Left colon (tissue), 2 donors: ENCODE results near the gene PSMB2. TPM values are rescaled to one million over a fixed set of nuclear protein-coding genes. Genes with fewer than 3 reads are reported as not detected.
A peak's percentile ranks its signal among the peaks of the same experiment; 100 is the strongest.
"Not testable (repeated sequence)": the region's sequence is repeated elsewhere in the genome, so short reads cannot be mapped to it uniquely, and the experiment has no call there.

Experiments
- ATAC-seq: fragments of 200-7000 bp; cut with Tn5 transposase; one replicate; pipeline ENCODE4 v1.9.1; 2020; ENCODE audit warnings: mild to moderate bottlenecking, moderate library complexity
- DNase-seq, 2 donors: peaks; one replicate each; pipeline ENCODE4 v3.0.0-alpha.2; 2020
- intact Hi-C, 2 donors: fragments of 100-400 bp; cut with DNase I in 1 of 2; cut with micrococcal nuclease in 1 of 2; formaldehyde crosslinking; loops; one replicate each; pipeline versions ENCODE4 v1.11.2 to v1.14.0; 2022; cut with DNase I, micrococcal nuclease
- long read RNA-seq: library from polyadenylated mRNA; unstranded; transcript quantifications from one replicate; pipeline ENCODE4 v2.0.0, GENCODE V29; 2021
- total RNA-seq, 2 donors: library from RNA; stranded (reverse); fragmentation: NEBNext Ultra II Directional; extraction: Animal tissue kit (Norgen Biotek cat#: 25700); gene quantifications; one replicate each; pipeline ENCODE4 v1.2.1, GENCODE V29; 2021
- donor health status: DM: no; HTN: no; CAD: no.
- donor health status: DM: yes; HTN: yes; CAD: no.

The PSMB2 gene
- total RNA-seq: 10 to 100 TPM; 40.2 to 49.1 TPM
- long read RNA-seq, transcript PSMB2-201 (6 exons, 2,701 nt): major isoform, 50 of 58 reads
- long read RNA-seq, partial matches to known transcripts: 0 of 58 reads
- long read RNA-seq, other reads (novel, unspliced or antisense): 8 of 58 reads

DNA sequence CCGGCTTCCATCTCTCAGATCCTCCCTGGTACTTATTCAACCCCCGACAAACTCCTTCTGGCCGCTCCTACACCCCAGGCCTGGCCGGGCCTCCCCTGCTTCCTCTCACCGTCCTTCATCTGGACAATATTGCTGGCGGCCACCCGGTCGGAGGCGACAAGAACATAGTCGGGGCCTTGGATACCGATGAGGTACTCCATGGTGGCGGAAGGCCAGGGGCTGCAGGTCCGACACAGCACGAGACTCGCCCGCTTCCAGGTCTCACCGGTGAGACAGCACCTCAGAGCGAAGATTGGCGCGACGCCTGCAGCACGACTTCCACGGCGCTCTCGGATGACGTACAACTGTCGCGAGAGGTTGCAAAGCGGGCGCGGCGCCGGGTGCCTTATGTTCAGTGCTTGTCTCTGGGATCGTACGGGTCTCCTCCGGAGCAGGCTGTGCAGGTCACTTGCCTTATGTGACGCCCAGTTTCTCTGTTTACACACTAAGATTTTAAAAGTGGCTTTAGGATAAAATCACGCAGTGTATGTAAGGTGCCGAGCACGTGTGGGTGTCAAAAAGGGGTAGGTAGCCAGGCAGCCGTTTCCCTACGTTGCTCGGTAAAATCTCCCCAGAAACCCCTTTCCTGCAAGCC lies at the start of gene PSMB2:
Gene PSMB2 (minus strand): TSS at position 294 of the 634 bp plus-strand sequence. CDS start 94 bp downstream, at position 200.
- intact Hi-C loops: loop anchor here in 1 of 2 donors (10.0 kb wide), 1 partner anchor 73 kb away; the partner anchor contains the start of gene C1orf216
- DNase-seq (peak; percentile 96 to 99), ATAC-seq (peak; percentile 98)

DNA sequence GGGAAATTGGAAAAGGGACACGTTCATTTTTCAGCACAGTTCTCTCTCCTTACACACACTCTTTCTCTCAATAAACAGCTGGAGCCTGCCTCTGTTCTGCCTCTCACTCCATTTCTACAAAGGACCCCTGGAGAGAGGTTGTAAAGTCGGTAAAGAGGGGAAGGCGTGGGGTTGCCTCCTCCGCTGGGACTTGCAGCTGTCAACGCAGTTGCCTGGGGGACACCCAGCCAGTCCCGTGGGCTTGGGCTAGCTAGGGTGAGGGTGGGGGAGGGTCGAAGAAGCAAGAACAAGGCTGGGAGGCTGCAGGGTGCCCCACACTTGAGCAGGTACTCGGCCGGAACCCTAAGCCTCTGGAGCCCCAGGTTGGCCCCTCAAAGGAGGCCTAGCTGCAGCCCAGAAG lies 49.8 kb upstream of the PSMB2 start:
- ATAC-seq (no peak), DNase-seq (no peak)
- intact Hi-C loops: no loop called here

DNA sequence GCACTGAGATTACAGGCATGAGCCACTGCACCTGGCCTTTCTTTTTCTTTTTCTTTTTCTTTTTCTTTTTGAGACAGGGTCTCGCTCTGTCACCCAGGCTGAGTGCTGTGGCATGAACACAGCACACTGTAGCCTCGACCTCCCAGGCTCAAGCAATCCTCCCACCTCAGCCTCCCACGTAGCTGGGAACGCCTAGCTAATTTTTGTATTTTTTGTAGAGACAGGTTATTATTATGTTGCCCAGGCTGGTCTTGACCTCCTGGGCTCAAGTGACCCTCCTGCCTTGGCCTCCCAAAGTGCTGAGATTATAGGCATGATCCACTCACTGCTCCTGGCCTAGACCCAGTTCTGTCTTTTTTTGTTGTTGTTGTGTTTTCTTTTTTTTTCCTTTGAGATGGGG lies 48.8 kb upstream of the PSMB2 start:
- ATAC-seq, intact Hi-C loops, DNase-seq: not testable (repeated sequence)

DNA sequence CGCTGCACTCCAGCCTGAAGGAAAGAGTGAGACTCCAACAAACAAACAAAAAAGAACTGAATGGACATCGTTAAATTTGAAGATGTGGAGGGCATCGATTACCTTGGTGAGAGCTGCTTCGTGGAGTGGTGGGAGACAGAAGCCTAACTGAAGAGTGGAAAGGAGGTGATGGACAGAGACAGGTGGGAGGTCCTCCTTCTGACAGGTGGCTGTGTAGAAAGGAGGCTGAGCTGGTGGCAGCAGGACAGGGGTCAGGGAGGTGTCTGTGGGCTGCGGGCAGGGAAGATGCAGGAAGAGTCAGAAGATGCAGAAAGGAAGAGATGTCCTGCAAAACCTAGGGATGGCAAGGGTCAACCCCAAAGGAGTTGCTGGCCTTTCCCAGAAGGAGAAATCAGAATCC lies 46.8 kb upstream of the PSMB2 start:
- intact Hi-C loops: no loop called here
- no peak for DNase-seq
- ATAC-seq: no peak

DNA sequence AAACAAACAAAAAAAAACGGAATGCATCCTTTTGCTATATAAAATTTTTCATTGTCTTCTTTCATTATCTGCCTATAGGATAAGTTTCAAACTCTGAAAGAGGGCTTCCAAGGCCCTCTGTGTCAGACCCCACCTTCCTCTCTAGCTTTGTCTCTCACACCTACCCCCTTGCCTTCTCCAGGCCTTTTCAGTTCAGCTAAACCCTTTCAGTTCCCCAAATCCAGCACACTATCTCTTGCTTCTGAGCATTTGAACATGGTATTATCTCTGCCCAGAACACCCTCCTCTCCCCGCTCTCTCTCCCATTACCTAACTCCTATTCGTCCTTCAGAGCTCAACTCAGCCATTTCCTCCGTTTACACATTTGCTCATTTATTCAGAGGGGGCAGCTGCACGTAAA lies 41.7 kb upstream of the PSMB2 start:
- DNase-seq (no peak), ATAC-seq (no peak)
- intact Hi-C loops: no loop called here

DNA sequence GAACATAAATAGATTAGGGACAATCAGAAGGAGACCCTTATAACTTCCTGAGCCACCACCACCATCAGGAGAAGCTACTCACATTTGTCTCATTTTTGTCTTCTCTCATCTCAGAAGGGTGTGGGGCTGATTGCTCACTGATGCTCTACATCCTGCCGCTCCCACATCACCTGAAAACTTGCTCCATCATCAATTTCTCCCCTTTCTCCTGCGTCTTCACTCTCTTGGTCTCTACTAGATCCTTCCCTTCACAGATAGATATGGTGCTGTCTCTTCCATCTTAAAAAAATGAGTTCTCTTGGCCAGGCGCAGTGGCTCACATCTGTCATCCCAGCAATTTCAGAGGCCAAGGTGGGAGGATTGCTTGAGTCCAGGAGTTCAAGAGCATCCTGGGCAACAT lies 38.9 kb upstream of the PSMB2 start:
- ATAC-seq (no peak), DNase-seq (no peak)
- intact Hi-C loops: no loop called here

DNA sequence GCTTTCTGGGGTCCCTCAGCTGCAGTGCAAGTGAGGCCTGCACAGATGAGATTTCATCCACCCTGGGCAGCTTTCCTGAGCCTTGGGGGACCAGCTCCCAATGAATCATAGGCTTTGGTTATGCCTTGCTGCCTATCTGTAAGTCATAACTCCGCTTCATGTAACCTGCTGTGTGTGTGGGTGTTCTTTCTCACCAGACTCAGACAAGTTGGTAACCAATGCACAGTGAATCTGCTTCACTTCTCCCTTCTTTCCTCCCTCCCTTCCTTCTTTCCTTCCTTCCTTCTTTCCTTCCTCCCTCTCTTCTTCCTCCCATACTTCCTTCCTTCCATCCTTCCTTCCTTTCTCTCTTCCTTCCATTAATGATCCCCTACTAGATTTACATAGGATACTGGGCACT lies 34.4 kb upstream of the PSMB2 start:
- intact Hi-C loops: no loop called here
- DNase-seq (no peak), ATAC-seq (no peak)

DNA sequence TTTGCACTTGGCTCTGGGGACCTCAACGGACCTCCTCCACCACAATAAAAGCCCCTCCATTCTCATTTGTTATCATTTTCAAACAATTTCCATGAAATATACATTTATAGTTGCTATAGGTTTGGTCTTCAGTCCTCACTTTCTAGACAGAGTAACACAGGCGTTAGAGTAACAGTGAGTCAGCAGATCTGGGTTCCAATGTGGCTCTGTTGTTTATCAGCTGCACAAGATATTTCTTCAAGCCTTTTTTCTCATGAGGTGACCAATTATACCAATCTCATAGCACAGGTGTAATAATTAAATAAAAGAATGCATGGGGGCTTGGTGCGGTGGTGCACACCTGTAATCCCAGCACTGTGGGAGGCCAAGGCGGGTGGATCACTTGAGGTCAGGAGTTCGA lies 32.8 kb upstream of the PSMB2 start:
- DNase-seq: no peak
- intact Hi-C loops: no loop called here
- ATAC-seq: no peak

DNA sequence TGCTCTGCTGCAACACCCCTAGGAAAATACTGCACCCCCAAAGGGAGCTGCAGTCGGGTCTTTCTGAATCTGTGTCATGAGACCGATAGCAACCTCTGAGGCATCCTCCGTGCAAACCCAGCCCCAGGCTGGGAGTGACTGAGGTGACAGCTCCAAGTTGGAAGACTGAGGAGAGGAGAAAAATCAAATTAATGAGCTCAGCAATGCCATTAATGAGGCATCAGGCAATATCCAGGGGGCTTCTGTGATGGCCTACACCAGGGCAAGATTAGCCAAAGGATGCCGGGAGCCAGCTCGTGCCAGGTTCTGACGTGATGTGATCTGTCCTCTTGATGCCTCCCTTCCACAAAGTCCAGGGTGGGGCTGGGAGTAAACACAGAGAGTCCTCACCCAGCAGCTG lies 30.8 kb upstream of the PSMB2 start:
- DNase-seq: no peak
- no peak for ATAC-seq
- intact Hi-C loops: no loop called here

DNA sequence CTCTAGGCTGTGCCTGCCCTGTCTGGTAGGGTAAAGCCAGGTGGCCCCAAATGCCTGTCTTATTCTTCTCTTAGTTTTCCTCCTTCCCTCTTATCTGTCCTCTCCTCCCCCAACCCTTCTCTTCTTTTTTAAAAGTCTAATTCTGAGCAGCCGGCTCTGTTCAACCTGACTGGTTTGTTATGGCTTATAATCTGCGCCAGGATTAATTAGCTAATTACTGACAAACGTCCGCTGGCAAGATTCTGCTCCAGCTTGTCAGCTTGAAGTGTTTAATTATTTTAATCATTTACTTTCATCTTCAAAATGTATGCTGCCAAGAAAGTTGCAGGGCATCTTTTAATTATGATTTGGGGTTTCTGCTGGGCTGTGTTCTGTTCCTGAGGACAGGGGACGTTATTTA lies 27.2 kb upstream of the PSMB2 start:
- no peak for ATAC-seq
- intact Hi-C loops: no loop called here
- DNase-seq: no peak

DNA sequence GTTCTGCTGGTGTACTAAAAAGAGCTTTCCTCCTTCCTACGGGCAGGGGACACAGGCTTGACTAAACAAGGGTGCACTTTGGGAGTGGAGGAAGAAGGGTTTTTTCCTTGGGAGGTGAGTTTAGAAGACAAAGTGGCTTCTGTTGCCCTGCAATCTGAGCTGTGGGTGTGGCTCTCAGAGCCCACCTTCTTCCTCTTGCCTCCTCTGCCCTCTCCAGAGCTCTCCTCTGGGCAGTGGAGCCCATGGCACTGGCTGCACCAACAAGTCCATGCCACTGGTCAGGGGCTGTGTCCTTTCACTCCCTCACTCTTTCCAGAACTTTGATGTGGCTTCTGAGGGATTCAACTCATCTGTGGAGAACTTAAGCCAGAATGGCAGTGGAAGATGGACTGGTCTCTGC lies 25.6 kb upstream of the PSMB2 start:
- no peak for DNase-seq
- intact Hi-C loops: no loop called here
- no peak for ATAC-seq

DNA sequence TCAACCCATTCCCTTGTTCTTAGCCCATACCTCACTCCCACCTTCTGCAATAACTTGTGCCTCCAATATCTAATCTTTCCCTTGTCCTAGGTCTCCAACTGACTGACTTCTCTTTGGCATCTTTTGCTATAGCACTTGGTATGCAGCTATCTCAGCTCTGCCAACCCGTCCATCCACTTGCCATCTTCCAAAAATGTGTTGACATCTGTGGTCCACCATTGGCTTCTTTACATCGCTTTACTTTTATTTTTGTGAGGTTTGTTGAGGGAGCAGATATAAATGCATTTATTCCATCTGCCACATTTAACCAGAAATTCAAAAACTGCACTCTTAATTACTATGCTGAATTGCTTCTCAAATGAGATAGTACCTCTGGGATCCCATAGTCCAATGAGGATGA lies 24.9 kb upstream of the PSMB2 start:
- no peak for ATAC-seq
- no peak for DNase-seq
- intact Hi-C loops: no loop called here

DNA sequence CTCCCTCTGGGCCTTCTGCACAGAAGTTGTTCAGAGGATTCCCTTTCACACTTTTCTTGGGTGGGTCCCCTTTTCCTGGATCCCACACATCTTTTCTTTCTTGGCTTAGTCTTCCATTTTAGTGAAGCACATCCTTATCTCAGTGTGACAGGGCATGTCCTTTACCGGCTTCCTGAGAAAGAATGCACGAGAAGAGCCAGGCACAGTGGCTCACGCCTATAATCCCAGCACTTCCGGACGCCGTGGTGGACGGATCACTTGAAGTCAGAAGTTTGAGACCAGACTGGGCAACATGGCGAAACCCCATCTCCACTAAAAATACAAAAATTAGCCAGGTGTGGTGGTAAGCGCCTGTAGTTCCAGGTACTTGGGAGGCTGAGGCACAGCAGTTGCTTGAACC lies 22.1 kb upstream of the PSMB2 start:
- intact Hi-C loops: no loop called here
- no peak for ATAC-seq

DNA sequence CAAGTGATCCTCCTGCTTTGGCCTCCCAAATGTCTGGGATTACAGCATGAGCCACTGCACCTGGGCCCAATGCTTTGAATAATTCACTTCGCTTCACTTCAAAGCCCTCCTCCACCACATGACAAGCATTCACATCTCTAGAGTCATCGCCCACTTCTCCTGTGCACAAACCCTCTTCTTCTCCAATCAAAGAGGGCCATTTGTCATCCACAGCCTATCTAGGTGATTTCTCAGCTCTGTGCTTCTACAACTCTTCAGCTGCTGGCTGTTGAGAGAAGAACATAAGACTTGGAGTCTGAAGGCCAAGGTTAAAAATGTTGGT lies 20.1 kb upstream of the PSMB2 start:
- no peak for ATAC-seq
- no peak for DNase-seq
- intact Hi-C loops: no loop called here

More for the DNA sequence above, 22.1 kb upstream of the PSMB2 start:
- no peak for DNase-seq

DNA sequence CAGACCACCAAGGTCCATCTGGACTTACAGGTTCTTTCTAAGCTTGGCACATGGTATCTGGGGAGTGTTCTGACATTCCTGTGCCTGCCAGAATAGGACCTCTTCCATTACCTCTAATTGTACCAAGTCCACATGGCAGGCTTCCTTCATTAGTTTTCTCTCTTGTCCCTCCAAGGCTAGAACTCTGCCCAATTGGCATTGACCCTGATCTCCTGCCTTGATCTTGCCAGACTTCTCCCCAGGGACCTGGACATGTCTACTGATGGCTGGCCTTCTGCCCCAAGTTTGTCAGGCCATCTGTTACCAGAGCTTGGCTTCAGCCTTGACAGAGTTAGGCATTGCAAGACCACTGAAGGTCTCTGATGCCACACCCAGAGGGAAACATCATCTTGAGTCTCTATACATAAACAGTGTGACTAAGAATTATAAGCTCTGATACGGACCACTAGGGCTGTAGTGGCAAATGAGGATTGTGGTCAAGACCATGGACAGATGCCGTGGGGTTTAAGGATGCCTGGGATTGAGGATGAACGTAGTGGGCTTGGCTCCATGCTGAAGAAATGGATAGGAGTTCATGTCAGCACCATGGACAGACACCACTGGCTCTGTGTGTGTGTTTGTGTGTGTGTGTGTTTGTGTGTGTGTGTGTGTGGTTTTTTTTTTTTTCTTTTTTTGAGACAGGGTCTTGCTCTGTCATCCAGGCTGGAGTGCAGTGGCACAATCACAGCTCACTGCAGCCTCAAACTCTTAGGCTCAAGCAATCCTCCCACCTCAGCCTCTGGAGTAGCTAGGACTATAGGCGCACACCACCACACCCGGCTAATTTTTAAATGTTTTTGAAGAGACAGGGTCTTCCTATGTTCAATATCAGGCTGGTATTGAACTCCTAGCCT lies 19.5 kb upstream of the PSMB2 start:
- no peak for ATAC-seq
- intact Hi-C loops: no loop called here
- no peak for DNase-seq

DNA sequence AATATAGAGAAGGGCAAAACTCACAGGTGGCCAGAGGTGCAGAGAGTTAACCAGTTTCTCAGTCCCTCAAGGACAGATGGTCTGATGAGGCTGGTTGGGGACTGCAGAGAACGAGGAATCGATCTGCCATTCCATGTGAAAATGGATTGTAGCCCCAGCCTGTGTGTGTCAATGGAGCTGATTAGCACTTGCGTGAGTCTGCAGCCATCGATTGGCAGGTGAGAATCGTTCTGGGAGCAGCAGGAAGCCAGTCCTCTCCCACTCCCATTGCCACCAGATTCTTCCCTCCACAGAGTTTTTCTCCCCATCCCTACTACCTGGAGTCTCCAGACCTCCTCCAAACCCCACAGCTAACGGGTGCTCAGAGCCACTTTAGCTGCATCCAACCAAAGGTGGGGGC lies 18.3 kb upstream of the PSMB2 start:
- intact Hi-C loops: no loop called here
- DNase-seq (no peak), ATAC-seq (no peak)

DNA sequence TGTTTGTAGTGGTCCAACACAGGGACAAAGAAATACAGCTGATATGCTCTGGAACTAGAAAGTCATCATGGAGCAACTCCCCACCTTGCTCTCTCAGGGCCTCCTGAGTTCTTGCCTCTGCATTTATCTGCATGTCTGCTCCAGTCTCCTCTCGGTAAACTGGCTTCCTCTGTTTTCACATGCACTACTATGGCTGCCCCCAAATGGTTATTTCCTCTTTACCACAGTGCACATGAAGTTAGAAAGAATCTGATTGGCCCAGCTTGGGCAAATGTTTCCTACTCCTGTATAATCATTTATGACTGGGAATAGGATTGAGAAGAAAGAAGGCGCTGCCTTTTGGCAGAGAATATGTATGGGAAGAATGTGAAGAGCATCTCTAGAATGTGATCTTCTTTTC lies 16.5 kb upstream of the PSMB2 start:
- no peak for ATAC-seq
- no peak for DNase-seq
- intact Hi-C loops: no loop called here

DNA sequence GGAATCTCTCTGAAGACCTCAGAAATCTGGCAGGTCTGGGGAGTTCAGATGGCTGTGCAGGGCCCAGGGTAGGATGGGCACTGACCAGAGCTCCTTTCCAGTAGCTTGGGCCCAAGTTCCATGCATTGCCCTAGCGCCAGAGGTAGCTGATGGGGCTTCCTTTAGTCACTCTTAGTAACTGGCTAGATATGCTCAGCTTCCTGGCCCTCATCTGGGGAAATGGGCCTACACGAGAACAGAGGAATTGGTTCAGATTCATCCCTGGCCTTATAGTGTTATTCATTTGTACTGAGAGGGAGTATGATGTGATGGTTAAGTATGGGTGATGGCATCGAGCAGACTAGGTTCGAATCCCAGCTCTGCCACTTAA lies 15.5 kb upstream of the PSMB2 start:
- intact Hi-C loops: no loop called here
- no peak for DNase-seq
- ATAC-seq: no peak

DNA sequence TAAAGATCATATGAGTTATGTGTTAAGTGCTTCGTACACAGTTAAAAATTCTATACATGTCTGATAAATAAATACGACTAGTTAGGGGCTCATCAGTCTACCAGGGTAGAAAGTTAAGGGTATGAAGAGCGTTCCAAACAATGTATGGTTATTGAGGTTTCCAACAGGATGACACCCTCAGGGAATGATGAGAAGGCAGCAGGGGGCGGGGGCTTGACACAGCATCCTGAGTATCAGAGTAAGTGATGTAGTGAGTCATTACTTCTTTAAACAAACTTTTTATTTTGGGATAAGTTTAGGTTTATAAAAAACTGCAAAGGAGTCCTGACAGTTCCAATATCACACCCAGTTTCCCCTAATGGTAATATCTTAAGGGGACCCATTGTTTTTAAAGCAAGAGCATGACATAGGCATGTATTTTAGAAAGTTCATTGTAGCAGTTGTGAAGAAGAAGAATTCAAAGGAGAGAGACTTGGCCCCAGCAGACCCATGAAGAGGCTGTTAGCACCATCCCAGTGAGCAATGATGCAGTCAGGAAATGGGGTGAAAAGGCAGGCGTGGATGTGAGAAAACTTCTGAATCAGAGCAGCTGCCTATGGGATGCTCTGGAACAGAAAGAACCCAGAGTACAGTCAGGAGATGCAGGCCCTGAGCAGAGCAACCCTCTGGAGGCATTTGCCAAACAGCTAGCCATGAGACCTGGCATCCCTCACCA lies 15.0 kb upstream of the PSMB2 start:
- ATAC-seq (no peak), DNase-seq (no peak)
- intact Hi-C loops: no loop called here

DNA sequence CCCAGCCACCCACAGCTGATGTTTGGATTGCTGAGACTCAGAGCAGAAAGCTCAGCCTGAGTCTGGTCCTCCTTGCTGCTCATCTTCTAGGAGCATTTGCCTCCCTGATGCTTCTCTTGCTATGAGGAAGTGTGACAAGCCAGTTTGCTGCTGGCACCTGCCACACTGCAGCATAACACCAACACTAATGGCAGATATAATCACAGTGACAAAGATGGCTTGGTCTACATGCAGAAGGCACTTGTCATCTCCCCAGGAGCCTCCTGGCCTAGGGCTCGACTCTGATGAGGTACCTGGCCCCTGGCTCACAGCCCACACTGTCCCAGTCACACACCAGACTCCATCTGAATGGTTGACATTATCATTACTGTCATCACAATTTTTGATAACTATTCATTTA lies 13.9 kb upstream of the PSMB2 start:
- intact Hi-C loops: no loop called here
- no peak for DNase-seq
- ATAC-seq: no peak
